NCI-H187 treated with DMSO at 0.1 percent for 48 hours (cell line): ENCODE results near the gene MPPED1.

Experiments
- DNase-seq: peaks from one replicate; lab custom pipeline; 2025; lab: John Stamatoyannopoulos, UW

MPPED1 gene

GRCh38 chr22:43449205-43449830, 37.5 kb downstream of the MPPED1 start:
- no peak for DNase-seq

GRCh38 chr22:43449831-43450225, 38.0 kb downstream of the MPPED1 start:
- DNase-seq, result no peak

DNA sequence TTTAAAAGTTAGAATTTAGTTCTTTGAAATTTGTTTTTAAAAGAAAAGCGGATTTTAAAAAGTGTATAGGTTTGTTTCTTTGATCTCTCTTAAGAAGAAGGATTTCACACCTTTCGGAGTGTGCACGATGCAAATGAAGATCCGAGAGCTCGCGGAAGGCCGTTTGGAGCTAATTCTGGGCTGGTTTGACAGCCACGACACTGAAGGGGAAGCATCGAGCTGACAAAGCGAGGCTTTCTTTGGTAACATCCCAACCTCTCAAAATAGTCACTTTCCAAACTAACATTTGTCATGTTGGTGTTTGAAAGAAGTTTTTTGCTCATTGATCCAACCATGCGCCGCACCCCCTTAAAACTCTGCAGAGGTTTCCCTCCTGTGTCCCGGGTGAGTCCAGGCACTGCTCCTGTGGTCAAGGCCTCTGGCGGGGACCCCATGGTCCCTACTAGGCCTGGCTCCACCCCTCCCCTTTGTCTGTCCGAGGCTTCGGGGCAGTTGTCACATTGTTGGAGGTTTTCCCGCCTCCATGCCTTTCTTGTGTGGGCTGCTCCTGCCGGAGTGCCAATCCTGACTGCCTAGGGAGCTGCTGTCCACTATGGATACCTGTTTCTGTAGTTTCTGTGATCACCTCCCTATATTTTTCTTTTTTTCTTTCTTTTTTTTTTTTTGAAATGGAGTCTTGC, 39.7 kb downstream of the MPPED1 start:
- DNase-seq, result no peak

DNA sequence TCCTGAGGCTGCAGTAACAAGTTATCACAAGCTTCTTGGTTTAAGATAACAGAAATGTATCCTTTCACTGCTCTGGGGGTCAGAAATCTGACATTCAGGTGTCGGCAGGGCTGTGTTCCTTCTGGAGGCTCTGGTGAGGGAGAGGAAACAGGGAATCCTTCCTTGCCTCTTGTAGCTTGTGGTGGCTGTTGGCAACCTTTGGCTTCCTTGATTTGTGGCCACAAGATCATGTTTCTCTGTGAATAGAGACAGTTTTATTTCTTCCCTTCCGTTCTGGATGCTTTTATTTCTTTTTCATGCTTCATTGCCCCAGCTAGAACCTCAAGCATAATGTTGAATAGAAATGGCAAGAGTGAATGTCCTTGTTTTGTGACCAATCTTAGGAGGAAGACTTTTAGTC, 44.0 kb downstream of the MPPED1 start:
- no peak for DNase-seq

DNA sequence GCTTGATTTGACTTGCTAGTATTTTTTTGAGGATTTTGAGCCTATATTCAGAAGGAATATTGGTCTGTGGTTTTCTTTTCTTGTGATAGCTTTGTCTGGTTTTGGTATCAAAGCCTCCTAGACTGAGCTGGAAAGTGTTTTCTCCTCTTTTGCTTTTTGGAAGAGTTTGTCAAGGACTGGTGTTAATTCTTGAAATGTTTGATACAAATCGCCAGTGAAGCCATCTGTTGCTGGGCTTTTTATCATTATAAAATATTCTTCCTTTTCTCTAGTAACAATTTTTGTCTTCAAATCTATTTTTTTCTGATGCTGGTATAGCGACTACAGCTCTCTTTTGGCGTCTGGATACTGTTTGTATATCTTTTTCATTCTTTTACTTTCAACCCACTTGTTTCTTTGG, 45.2 kb downstream of the MPPED1 start:
- DNase-seq, result no peak

DNA sequence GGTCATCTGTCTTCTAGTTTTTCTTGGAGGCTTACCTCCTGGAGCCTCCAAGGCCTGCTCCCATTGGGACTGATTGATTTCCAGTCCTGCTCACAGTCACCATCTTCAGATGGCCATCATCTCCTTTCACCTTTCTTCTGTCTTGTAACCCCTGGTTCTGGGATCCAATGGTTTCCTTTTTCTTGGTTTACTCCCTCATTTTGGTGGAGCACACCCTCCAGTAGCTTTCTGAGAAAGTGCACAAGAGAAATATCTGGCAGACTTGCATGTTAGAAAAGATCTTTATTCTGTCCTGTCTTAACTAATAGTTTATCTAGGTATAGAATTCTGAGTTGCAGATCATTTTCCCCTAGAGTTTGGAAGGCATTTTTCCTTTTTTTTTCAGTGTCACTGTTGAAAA, 50.9 kb downstream of the MPPED1 start:
- no peak for DNase-seq

GRCh38 chr22:43464809-43465208, 53.0 kb downstream of the MPPED1 start:
- DNase-seq, result no peak

DNA sequence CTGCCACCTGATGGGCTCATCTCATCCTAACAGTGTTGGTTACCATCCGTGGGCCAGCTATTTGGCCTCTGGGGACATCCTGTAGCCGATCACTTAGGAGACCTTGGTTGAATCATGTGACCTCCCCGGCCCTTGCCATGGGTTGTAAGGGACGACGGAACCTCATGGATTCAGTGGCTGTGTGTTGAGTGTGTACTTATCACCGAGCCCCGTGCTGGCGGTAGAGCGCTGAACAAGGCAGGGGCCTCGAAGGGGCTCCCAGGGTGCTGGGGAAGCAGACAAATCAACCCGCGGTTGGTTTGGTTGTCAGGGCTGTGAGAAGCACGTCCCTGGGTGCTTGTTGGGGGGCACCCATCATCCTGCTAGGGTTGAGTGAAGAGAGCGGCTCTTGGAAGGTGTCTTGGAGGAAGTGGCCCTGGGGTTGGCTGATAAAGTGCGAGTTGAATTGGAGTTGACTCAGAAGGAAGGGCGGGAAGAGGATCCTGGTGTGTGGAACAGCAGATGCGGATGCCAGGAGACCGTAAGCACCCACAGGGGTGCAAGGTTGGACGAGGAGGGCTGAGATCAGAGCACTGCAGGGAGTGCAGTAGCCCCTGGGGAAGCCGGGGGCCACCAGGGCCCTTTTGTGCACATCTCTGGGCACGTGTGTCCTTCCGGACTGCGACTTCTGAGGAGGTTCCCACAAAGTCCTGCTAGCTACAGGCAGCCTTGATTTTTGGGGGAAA, 53.6 kb downstream of the MPPED1 start:
- DNase-seq, result no peak

- DNase-seq, result no peak
These were observed 54.9 kb downstream of the MPPED1 start for GRCh38 chr22:43466710-43467109.

GRCh38 chr22:43467216-43467940, 55.6 kb downstream of the MPPED1 start:
- no peak for DNase-seq

DNA sequence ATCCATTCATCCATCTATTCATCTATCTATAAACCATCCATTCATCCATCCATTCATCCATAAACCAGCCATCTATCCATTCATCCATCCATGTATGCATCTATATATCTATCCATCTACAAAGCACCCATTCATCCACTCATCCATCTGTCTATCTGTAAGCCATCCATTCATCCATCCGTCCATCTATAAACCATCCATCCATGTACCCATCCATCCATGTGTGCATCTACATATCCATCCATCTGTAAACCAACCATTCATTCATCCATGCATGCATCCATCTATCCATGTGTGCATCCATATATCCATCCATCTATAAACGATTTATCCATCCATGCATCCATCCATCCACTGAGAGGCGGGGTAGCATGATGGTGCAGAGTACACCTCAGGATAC, 58.4 kb downstream of the MPPED1 start:
- no peak for DNase-seq

DNA sequence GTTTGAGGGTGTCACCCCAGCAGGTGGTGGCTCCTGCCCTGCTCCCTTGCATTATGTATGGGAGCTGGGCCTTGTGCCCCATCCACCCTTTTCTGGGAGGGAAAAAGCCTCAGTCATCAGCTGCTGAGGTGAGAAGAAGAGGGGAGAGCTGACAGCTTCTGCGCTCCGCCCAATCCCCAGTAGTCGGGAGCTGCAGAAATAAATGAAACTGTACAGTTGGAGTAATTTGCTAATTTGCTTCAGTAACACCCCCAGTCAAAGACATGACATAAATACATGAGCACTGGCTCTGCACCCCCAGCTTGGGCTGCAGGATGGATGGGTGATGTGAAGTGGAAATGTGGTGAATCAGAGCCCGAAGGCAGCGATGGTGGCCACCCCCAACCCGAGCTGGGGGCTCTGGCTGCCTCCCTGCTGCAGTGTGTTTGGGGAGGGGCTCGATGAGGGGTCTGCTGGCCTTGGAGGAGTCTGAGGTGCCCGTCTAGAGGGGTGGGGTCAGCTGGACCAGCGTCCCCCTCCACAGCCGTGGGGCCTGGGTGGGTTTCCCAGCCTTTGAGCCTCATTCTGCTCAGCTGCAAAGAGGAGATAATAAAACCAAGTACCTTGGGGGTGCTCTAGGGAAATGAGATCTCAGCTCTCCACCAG, 59.2 kb downstream of the MPPED1 start:
- no peak for DNase-seq

DNA sequence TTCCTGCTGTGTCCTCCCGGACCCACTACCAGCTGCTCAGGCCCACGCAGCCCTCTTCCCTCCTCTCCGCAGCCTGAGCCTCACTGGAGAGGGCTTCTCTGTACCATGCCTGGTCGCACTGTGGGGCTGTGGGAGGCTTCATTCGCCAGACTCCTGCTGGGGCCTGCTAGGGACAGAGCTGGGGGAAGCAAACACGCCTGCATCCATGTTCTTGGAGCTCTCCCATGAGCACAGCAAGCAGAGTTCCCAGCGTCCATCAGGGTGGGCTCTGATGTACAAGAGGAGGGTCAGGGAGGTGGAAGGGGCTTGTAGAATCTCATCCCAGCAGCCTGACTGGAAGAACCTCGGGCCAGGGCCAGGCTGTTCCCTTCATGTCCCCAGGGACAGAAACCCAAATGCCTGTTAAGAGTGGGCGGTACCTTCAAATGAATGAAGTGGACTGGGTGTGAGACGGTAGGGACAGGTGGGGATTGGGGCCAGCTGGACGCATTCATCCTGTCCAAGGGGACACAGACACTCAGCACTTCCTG, 59.9 kb downstream of the MPPED1 start:
- no peak for DNase-seq

DNA sequence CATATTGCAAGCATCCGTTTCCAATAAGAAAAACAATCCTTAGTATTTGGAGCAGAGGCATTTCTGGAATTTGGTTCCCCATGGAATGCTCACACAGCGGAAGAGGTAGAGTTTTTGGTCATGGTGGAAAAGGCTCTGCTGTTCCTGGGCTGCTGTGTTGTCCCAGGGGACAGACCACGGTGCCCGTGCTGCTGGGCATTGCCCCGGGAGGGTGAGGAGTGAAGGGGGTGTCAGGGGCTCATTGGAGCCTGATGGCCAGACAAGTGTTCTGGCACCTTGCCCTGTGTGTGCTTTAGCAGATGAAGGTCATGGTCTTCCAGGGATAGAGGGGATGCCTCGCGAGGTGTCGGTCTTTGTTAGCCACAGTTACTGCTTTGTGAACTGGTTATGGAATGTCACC, 61.2 kb downstream of the MPPED1 start:
- DNase-seq, result no peak

- DNase-seq, result no peak
These were observed 61.6 kb downstream of the MPPED1 start for GRCh38 chr22:43473441-43473840.

GRCh38 chr22:43474161-43475101, 62.6 kb downstream of the MPPED1 start:
- DNase-seq, result no peak

- DNase-seq, result no peak
These were observed 63.8 kb downstream of the MPPED1 start for GRCh38 chr22:43475549-43476076.

- DNase-seq, result no peak
These were observed 64.5 kb downstream of the MPPED1 start for GRCh38 chr22:43476341-43476740.

DNA sequence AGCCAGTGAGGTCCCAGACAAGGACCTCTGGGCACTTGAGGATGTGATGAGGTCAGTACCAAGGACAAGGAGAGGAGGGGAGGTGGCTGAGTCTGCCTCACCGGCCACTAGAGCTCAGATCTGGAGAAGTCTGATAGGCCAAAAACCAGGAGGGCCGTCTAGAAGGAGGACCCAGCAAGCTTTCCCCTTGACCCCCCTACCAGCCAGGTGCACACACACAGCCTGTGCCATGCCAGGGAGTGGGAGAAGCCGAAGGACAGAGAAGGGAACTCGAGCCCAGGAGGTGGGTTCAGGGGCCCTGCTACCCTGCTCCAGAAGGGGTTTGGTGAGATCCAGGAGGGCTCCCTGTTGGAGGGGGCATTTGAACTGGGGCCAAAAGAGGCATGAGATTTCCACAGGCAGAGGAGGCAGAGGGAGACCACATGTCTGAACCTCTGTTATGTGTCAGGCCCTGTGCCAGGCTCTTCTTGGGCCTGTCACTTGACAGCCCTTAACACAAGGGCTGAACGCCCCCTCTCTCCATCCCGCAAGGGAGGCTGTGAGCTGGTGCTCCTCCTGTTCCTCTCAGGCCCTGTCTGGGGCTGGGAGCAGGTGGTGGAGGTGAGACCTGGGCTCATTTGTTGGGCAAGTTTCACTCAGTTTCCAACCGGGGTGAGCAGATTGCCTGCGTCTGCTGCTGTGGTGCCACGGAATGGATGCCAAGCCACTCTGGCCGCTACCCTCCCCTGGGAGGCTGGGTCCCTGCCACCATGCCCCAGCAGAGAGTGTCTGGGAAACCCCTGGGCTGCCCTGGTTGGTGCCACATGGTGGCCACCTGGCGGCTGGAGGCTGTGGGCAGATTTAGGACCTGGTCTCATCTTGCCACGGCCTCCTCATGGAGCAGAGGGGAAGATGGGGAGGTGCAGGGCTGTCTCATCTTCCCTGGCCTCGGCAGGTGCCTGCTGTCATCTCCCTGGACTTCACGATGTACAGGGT, 65.2 kb downstream of the MPPED1 start:
- DNase-seq, result no peak
